GM12892 (cell line): Measurements from ENCODE around the gene C1orf105.

Source experiments
- POLR2A ChIP-seq: IDR thresholded peaks from 2 replicates; pipeline ENCODE4 v1.6.1; 2011; ENCODE audit warnings: low read depth, low read length, control low read depth
- POLR2AphosphoS5 ChIP-seq: IDR thresholded peaks from 2 replicates; pipeline ENCODE4 v1.6.1; 2011; ENCODE audit warnings: low read depth, low read length, control low read depth
- TAF1 ChIP-seq: IDR thresholded peaks from 2 replicates; pipeline ENCODE4 v1.6.1; 2011; ENCODE audit warnings: low read depth, mild to moderate bottlenecking, control low read depth, low read length, borderline replicate concordance

- TF ChIP-seq POLR2A (no peak), POLR2AphosphoS5 (no peak), TAF1 (no peak)
These were observed 20.4 kb upstream of the C1orf105 start for GRCh38 chr1:172399756-172400721.
